Tibial artery (tissue), 4 donors: ENCODE results near the gene COL4A5.

Source experiments
- DNase-seq, 2 donors: peaks; one replicate each; pipeline ENCODE4 v3.0.0-alpha.2; 2019
- H3K27ac ChIP-seq, 2 donors: fragments of 200-600 bp; sonication (generic) in 1 of 2; 1 replicate in 1 of 2; 2 replicates in 1 of 2; pipeline ENCODE4 v1.5.1; 2018 to 2019; ENCODE audit warnings: mild to moderate bottlenecking in 1 of 2
- H3K27me3 ChIP-seq, 2 donors: fragments of 200-600 bp; sonication (generic) in 1 of 2; one replicate each; pipeline versions ENCODE4 v1.5.1 to v1.6.0; 2016 to 2019
- H3K36me3 ChIP-seq, 3 donors: fragments of 200-600 bp; sonication (generic) in 2 of 3; one replicate each; pipeline ENCODE4 v1.5.1; 2016 to 2019; ENCODE audit warnings: mild to moderate bottlenecking in 2 of 3
- H3K4me1 ChIP-seq, 4 donors: fragments of 200-600 bp; sonication (generic) in 2 of 4; 1 replicate in 3 of 4; 2 replicates in 1 of 4; pipeline ENCODE4 v1.5.1; 2016 to 2019
- H3K4me3 ChIP-seq, 2 donors: fragments of 200-600 bp; sonication (generic) in 1 of 2; 1 replicate in 1 of 2; 2 replicates in 1 of 2; pipeline ENCODE4 v1.5.1; 2018 to 2019; ENCODE audit warnings: mild to moderate bottlenecking in 2 of 2
- H3K9me3 ChIP-seq, 3 donors: fragments of 200-600 bp; sonication (generic) in 1 of 3; one replicate each; pipeline ENCODE4 v1.5.1; 2016 to 2019
- CTCF ChIP-seq, 2 experiments: fragments of 200-600 bp in 1 of 2; fragments of 450-650 bp in 1 of 2; IDR thresholded peaks; one replicate each; pipeline ENCODE4 v1.5.1; 2017 to 2019; ENCODE audit warnings: antibody characterized with exemption in 2 of 2, mild to moderate bottlenecking in 1 of 2, moderate library complexity in 1 of 2
- intact Hi-C: fragments of 100-400 bp; cut with DNase I; formaldehyde crosslinking; loops from one replicate; pipeline ENCODE4 v1.15.0; 2023; ENCODE audit warnings: low total_unique reads

The COL4A5 gene

GRCh38 chrX:108722561-108722960 is 282.9 kb downstream of the COL4A5 start:
- intact Hi-C loops, result no loop called here
- H3K4me3 ChIP-seq, result no peak overlapping the region
- DNase-seq, result no peak
- no peak for TF ChIP-seq CTCF (IDR thresholded peaks at IDR 0.05)
- no peaks in the 10 kb centered on the region for H3K36me3 ChIP-seq
- no peak overlapping the region for H3K27ac ChIP-seq
- H3K4me1 ChIP-seq, result no peaks in the 10 kb centered on the region
- H3K9me3 ChIP-seq, result no peaks in the 10 kb centered on the region
- H3K27me3 ChIP-seq, result no peaks in the 10 kb centered on the region

GRCh38 chrX:108726748-108727147 is 287.1 kb downstream of the COL4A5 start:
- Histone ChIP-seq H3K4me3 (no peak overlapping the region), H3K36me3 (no peaks in the 10 kb centered on the region), H3K9me3 (no peaks in the 10 kb centered on the region), H3K27me3 (peaks cover 0 to 12% of the 10 kb centered on the region in 2 donors), H3K27ac (no peak overlapping the region), H3K4me1 (no peaks in the 10 kb centered on the region)
- intact Hi-C loops, result no loop called here
- no peak for DNase-seq
- no peak for TF ChIP-seq CTCF (IDR thresholded peaks at IDR 0.05)

GRCh38 chrX:108731153-108731552 is 291.5 kb downstream of the COL4A5 start:
- H3K4me1 ChIP-seq, result peaks cover 0 to 7% (median 5%) of the 10 kb centered on the region in 4 donors
- intact Hi-C loops, result no loop called here
- no peak overlapping the region for H3K4me3 ChIP-seq
- H3K27ac ChIP-seq, result no peak overlapping the region
- no peak for TF ChIP-seq CTCF (IDR thresholded peaks at IDR 0.05)
- no peaks in the 10 kb centered on the region for H3K9me3 ChIP-seq
- no peak for DNase-seq
- no peaks in the 10 kb centered on the region for H3K36me3 ChIP-seq
- peaks cover 0 to 39% of the 10 kb centered on the region in 2 donors for H3K27me3 ChIP-seq

- no peaks in the 10 kb centered on the region for H3K9me3 ChIP-seq
- H3K4me3 ChIP-seq, result no peak overlapping the region
- no peak overlapping the region for H3K27ac ChIP-seq
- no peaks in the 10 kb centered on the region for H3K36me3 ChIP-seq
- DNase-seq, result no peak
- intact Hi-C loops, result no loop called here
- peaks cover 0 to 20% (median 14%) of the 10 kb centered on the region in 4 donors for H3K4me1 ChIP-seq
- H3K27me3 ChIP-seq, result peaks cover 0 to 39% of the 10 kb centered on the region in 2 donors
- no peak for TF ChIP-seq CTCF (IDR thresholded peaks at IDR 0.05)
Observed at GRCh38 chrX:108732630-108733321, 293.1 kb downstream of the COL4A5 start.

- intact Hi-C loops, result no loop called here
- Histone ChIP-seq H3K4me3 (no peak overlapping the region), H3K36me3 (no peaks in the 10 kb centered on the region), H3K9me3 (no peaks in the 10 kb centered on the region), H3K4me1 (peaks cover 0 to 20% (median 14%) of the 10 kb centered on the region in 4 donors), H3K27me3 (peaks cover 0 to 49% of the 10 kb centered on the region in 2 donors), H3K27ac (no peak overlapping the region)
- no peak for TF ChIP-seq CTCF (IDR thresholded peaks at IDR 0.05)
- no peak for DNase-seq
Observed at GRCh38 chrX:108734426-108734825, 294.8 kb downstream of the COL4A5 start.
